Neural progenitor cell (in vitro differentiated cells): Measurements from ENCODE around the gene RIPOR3. TPM values are rescaled to one million over a fixed set of nuclear protein-coding genes. Genes with fewer than 3 reads are reported as not detected.

Experiments
- DNase-seq: peaks from one replicate; pipeline ENCODE4 v3.0.0-alpha.2; 2016; ENCODE audit warnings: low spot score
- H2AFZ ChIP-seq: fragments of 200-600 bp; sonication (generic); replicated peaks from 2 replicates; pipeline ENCODE4 v1.6.1; 2016; ENCODE audit warnings: antibody characterized with exemption
- H3F3A ChIP-seq: fragments of 200-600 bp; sonication (generic); 2 replicates; pipeline ENCODE4 v1.6.1; 2016; ENCODE audit warnings: antibody characterized with exemption, low read depth
- H3K27ac ChIP-seq: fragments of 200-600 bp; sonication (generic); 2 replicates; pipeline ENCODE4 v1.5.1; 2016; ENCODE audit warnings: mild to moderate bottlenecking
- H3K27me3 ChIP-seq: fragments of 200-600 bp; sonication (generic); 2 replicates; pipeline ENCODE4 v1.6.1; 2016; ENCODE audit warnings: mild to moderate bottlenecking, moderate library complexity
- H3K36me3 ChIP-seq: fragments of 200-600 bp; sonication (generic); 2 replicates; pipeline ENCODE4 v1.5.1; 2016
- H3K4me1 ChIP-seq: fragments of 200-600 bp; sonication (generic); 2 replicates; pipeline ENCODE4 v1.6.1; 2016; ENCODE audit warnings: mixed run types
- H3K4me2 ChIP-seq: fragments of 200-600 bp; sonication (generic); 2 replicates; pipeline ENCODE4 v1.6.1; 2016
- H3K4me3 ChIP-seq: fragments of 200-600 bp; sonication (generic); 2 replicates; pipeline ENCODE4 v1.5.1; 2016
- H3K79me2 ChIP-seq: fragments of 200-600 bp; sonication (generic); 2 replicates; pipeline ENCODE4 v1.6.1; 2016; ENCODE audit warnings: low read depth
- H3K9ac ChIP-seq: fragments of 200-600 bp; sonication (generic); 2 replicates; pipeline ENCODE4 v1.6.1; 2016
- H3K9me3 ChIP-seq: fragments of 200-600 bp; sonication (generic); 2 replicates; pipeline ENCODE4 v1.5.1; 2016; ENCODE audit warnings: low read depth
- H4K20me1 ChIP-seq: fragments of 200-600 bp; sonication (generic); 2 replicates; pipeline ENCODE4 v1.6.1; 2016; ENCODE audit warnings: low read depth
- H3K27ac Mint-ChIP-seq: 3 replicates; pipeline ENCODE4 v1.8.0; 2021; ENCODE audit warnings: mixed read lengths
- H3K27me3 Mint-ChIP-seq: 2 replicates; pipeline ENCODE4 v1.8.0; 2022; ENCODE audit warnings: low read depth, mild to moderate bottlenecking, inconsistent platforms, moderate library complexity, mixed read lengths; ENCODE audit not compliant: insufficient read depth
- H3K36me3 Mint-ChIP-seq: 3 replicates; pipeline ENCODE4 v1.8.0; 2021; ENCODE audit warnings: mixed read lengths
- H3K4me1 Mint-ChIP-seq: 3 replicates; pipeline ENCODE4 v1.8.0; 2021; ENCODE audit warnings: mixed read lengths
- H3K4me3 Mint-ChIP-seq: 3 replicates; pipeline ENCODE4 v1.8.0; 2021; ENCODE audit warnings: mild to moderate bottlenecking, moderate library complexity, mixed read lengths
- H3K9me3 Mint-ChIP-seq: 3 replicates; pipeline ENCODE4 v1.8.0; 2020; ENCODE audit warnings: mixed read lengths
- CTCF ChIP-seq: fragments of 200-600 bp; sonication (generic); IDR thresholded peaks from 2 replicates; pipeline ENCODE4 v1.5.1; 2017; ENCODE audit warnings: antibody characterized with exemption, mild to moderate bottlenecking
- EZH2 ChIP-seq: fragments of 200-600 bp; sonication (generic); IDR thresholded peaks from 2 replicates; pipeline ENCODE4 v1.6.1; 2017; ENCODE audit warnings: antibody characterized with exemption, mild to moderate bottlenecking, moderate library complexity
- EZH2phosphoT487 ChIP-seq: fragments of 200-600 bp; sonication (generic); IDR thresholded peaks from 2 replicates; pipeline ENCODE4 v1.6.1; 2017; ENCODE audit warnings: antibody characterized with exemption
- total RNA-seq: library from RNA; depleted of rRNA; stranded (reverse); fragments of >200 nt; gene quantifications from 2 replicates; pipeline ENCODE4 v1.2.3, GENCODE V29; 2015; ENCODE audit warnings: low replicate concordance

The RIPOR3 gene
- total RNA-seq, 1 donor from 2014 or later, result 1.2 TPM

DNA sequence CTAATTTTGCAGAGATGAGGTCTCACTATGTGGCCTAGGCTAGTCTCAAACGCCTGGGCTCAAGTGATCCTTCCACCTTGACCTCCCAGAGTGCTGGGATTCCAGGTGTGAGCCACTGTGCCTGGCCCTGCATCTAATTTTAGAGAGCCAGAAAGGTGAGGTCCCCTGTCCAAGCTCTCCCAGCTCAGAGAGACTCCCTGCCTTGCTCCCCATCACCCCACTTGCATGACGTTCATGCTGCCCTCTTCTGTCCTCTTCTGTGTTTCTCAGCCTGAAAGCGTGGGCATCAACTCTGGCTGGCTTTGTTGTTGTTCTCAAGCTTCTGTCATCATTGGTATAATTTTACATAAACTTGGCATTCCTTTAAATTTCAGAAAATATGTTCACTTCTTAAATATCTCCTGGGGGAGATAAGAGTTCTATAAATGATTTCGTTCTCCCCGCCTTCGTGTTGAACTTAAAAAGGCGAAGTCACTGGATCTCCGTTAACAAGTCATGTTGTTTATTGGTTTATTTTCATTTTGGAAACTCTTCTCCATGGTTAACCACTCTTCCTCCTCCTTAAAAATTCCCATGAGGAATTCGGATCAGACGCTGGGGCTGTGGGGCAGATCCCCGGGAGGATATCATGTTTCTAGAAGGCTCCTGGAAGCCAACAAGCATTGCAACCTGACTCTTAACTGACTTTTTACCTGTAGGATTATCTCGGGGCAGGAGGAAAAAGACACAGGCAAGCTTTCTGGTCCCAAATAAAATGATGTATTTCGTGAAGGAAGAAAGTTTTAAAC, 26.8 kb upstream of the RIPOR3 start:
- Histone ChIP-seq H3K4me3 (no peak overlapping the region), H4K20me1 (no peaks in the 10 kb centered on the region), H3K79me2 (no peaks in the 10 kb centered on the region), H3K27ac (no peak overlapping the region), H3F3A (peaks cover 7% of the 10 kb centered on the region), H3K36me3 (no peaks in the 10 kb centered on the region), H3K9me3 (no peaks in the 10 kb centered on the region), H2AFZ (peak overlapping the region; percentile 71), H3K27me3 (no peaks in the 10 kb centered on the region), H3K4me1 (peaks cover 7% of the 10 kb centered on the region), H3K4me2 (peak overlapping the region; percentile 26), H3K9ac (no peak overlapping the region)
- no peaks in the 10 kb centered on the region for H3K9me3 Mint-ChIP-seq
- peaks cover 14% of the 10 kb centered on the region for H3K4me1 Mint-ChIP-seq
- H3K36me3 Mint-ChIP-seq, result no peaks in the 10 kb centered on the region
- peaks cover 9% of the 10 kb centered on the region for H3K27me3 Mint-ChIP-seq
- no peak for TF ChIP-seq EZH2
- peak; percentile 20 for TF ChIP-seq CTCF
- TF ChIP-seq EZH2phosphoT487, result no peak
- no peak overlapping the region for H3K4me3 Mint-ChIP-seq
- DNase-seq, result no peak
- H3K27ac Mint-ChIP-seq, result no peak overlapping the region

DNA sequence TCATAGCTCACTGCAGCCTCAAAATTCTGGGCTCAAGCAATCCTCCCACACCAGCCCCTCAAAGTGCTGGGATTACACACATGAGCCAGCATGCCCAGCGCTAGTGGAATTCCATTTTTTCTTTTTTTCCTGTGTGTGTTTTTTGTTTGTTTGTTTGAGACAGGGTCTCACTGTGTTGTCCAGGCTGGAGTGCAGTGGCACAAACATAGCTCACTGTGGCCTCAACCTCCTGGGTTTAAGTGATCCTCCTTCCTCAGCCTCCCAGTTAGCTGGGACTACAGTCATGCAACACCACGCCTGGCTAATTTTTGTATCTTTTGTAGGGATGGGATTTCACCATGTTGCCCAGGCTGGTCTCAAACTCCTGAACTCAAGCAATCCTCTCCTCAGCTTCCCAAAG, 26.0 kb upstream of the RIPOR3 start:
- no peak for TF ChIP-seq EZH2
- TF ChIP-seq CTCF, result no peak
- TF ChIP-seq EZH2phosphoT487, result no peak
- no peak overlapping the region for H3K27ac ChIP-seq
- peaks cover 9% of the 10 kb centered on the region for H3K4me1 Mint-ChIP-seq
- H3K4me2 ChIP-seq, result no peak overlapping the region
- no peak overlapping the region for H3K27ac Mint-ChIP-seq
- no peaks in the 10 kb centered on the region for H4K20me1 ChIP-seq
- H3F3A ChIP-seq, result peaks cover 7% of the 10 kb centered on the region
- no peaks in the 10 kb centered on the region for H3K36me3 Mint-ChIP-seq
- H3K4me3 Mint-ChIP-seq, result no peak overlapping the region
- no peak overlapping the region for H3K4me3 ChIP-seq
- no peaks in the 10 kb centered on the region for H3K9me3 ChIP-seq
- no peak overlapping the region for H2AFZ ChIP-seq
- no peaks in the 10 kb centered on the region for H3K79me2 ChIP-seq
- no peak for DNase-seq
- no peaks in the 10 kb centered on the region for H3K36me3 ChIP-seq
- H3K27me3 Mint-ChIP-seq, result peaks cover 8% of the 10 kb centered on the region
- peaks cover 7% of the 10 kb centered on the region for H3K4me1 ChIP-seq
- H3K9ac ChIP-seq, result no peak overlapping the region
- H3K27me3 ChIP-seq, result no peaks in the 10 kb centered on the region
- no peaks in the 10 kb centered on the region for H3K9me3 Mint-ChIP-seq

DNA sequence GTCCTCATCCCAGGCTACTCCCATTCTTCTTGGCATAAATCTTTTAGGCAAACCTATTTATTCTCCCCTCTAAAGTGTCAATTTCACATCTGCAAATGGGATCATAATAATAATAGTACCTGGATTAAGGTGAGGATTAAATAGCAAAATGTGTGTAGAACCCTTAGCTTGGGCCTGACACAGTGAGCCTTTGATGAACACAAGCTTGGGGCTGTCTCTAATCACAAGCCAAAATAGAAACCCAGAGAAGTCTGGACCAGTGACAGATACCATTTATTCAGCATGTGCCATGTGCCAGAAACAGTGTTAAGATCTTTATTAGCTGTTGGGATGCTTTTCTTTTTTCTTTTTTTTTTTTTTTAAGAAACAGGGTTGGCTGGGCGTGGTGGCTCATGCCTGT, 25.2 kb upstream of the RIPOR3 start:
- Histone ChIP-seq H3K79me2 (no peaks in the 10 kb centered on the region), H3K4me1 (peaks cover 7% of the 10 kb centered on the region), H4K20me1 (no peaks in the 10 kb centered on the region), H3K9ac (no peak overlapping the region), H3K4me3 (no peak overlapping the region), H3K4me2 (no peak overlapping the region), H3F3A (peaks cover 6% of the 10 kb centered on the region), H3K36me3 (no peaks in the 10 kb centered on the region), H3K27me3 (no peaks in the 10 kb centered on the region), H3K27ac (no peak overlapping the region), H2AFZ (no peak overlapping the region), H3K9me3 (no peaks in the 10 kb centered on the region)
- H3K27ac Mint-ChIP-seq, result no peak overlapping the region
- no peaks in the 10 kb centered on the region for H3K36me3 Mint-ChIP-seq
- H3K4me3 Mint-ChIP-seq, result no peak overlapping the region
- peaks cover 6% of the 10 kb centered on the region for H3K4me1 Mint-ChIP-seq
- DNase-seq, result no peak
- no peak for TF ChIP-seq CTCF
- TF ChIP-seq EZH2, result no peak
- TF ChIP-seq EZH2phosphoT487, result no peak
- peaks cover 11% of the 10 kb centered on the region for H3K27me3 Mint-ChIP-seq
- H3K9me3 Mint-ChIP-seq, result no peaks in the 10 kb centered on the region
